Natural killer cell (primary cell): ENCODE results near the gene CCL22. TPM values are rescaled to one million over a fixed set of nuclear protein-coding genes. Genes with fewer than 3 reads are reported as not detected.

Source experiments
- ATAC-seq, 3 donors: fragments of 150-1000 bp in 2 of 3; fragments of 200-7000 bp in 1 of 3; cut with Tn5 transposase; 1 replicate in 1 of 3; 2 replicates in 2 of 3; pipeline ENCODE4 v1.10.0; 2021; ENCODE audit warnings: mild to moderate bottlenecking in 2 of 3, moderate library complexity in 2 of 3
- DNase-seq, 2 donors: peaks; one replicate each; pipeline versions ENCODE4 v3.0.0 to v3.0.0-alpha.2; 2013 to 2021; ENCODE audit warnings: mixed read lengths in 1 of 2
- H3K27ac ChIP-seq: one replicate; pipeline ENCODE4 v1.5.1; 2013; ENCODE audit warnings: mild to moderate bottlenecking, low read length
- H3K27me3 ChIP-seq: one replicate; pipeline ENCODE4 v1.6.1; 2013; ENCODE audit warnings: low read length; ENCODE audit not compliant: control insufficient read depth, insufficient read depth
- H3K36me3 ChIP-seq: one replicate; pipeline ENCODE4 v1.6.1; 2013; ENCODE audit warnings: low read length; ENCODE audit not compliant: control insufficient read depth, insufficient read depth
- H3K4me1 ChIP-seq: one replicate; pipeline ENCODE4 v1.6.1; 2013; ENCODE audit warnings: low read length; ENCODE audit not compliant: control insufficient read depth, insufficient read depth
- H3K4me3 ChIP-seq: one replicate; pipeline ENCODE4 v1.5.1; 2013; ENCODE audit warnings: low read length
- H3K9me3 ChIP-seq: one replicate; pipeline ENCODE4 v1.6.1; 2013; ENCODE audit warnings: low read length; ENCODE audit not compliant: control insufficient read depth, insufficient read depth
- H3K27ac Mint-ChIP-seq, 2 donors: one replicate each; pipeline ENCODE4 v1.8.0; 2022; ENCODE audit warnings: mild to moderate bottlenecking in 2 of 2, mixed read lengths in 2 of 2, moderate library complexity in 1 of 2
- H3K27me3 Mint-ChIP-seq, 2 donors: one replicate each; pipeline ENCODE4 v1.8.0; 2022; ENCODE audit warnings: low read depth in 2 of 2, mixed read lengths in 2 of 2
- H3K36me3 Mint-ChIP-seq: one replicate; pipeline ENCODE4 v1.8.0; 2022; ENCODE audit warnings: mixed read lengths
- H3K4me1 Mint-ChIP-seq, 2 donors: one replicate each; pipeline ENCODE4 v1.8.0; 2022; ENCODE audit warnings: mixed read lengths in 2 of 2
- H3K4me3 Mint-ChIP-seq: one replicate; pipeline ENCODE4 v1.8.0; 2022; ENCODE audit warnings: mild to moderate bottlenecking, moderate library complexity, mixed read lengths
- H3K9me3 Mint-ChIP-seq, 2 donors: one replicate each; pipeline ENCODE4 v1.8.0; 2022; ENCODE audit warnings: mixed read lengths in 2 of 2
- CTCF ChIP-seq: fragments of 200-600 bp; IDR thresholded peaks from one replicate; pipeline ENCODE4 v1.8.0; 2022; ENCODE audit warnings: antibody characterized with exemption
- WGBS: methylation state at CpG from one replicate; pipeline ENCODE4 v1.1.7; 2013; ENCODE audit warnings: missing lambda C conversion rate; ENCODE audit not compliant: insufficient coverage; 5-methylcytosine and 5-hydroxymethylcytosine counted together
- intact Hi-C: fragments of 100-400 bp; cut with micrococcal nuclease; formaldehyde crosslinking; loops from one replicate; pipeline ENCODE4 v1.14.2; 2022
- total RNA-seq, 4 donors: library from RNA; stranded (reverse); fragments of 120-200 nt in 1 of 4; gene quantifications; one replicate each; pipeline versions ENCODE4 v1.2.3 to v1.2.4, GENCODE V29; 2013 to 2022

Gene CCL22
- total RNA-seq, 3 donors from 2014 or later (not counting 1 experiment from before 2014, with no cell fraction given) = 0.14 TPM; not detected in 2

- Histone ChIP-seq H3K4me3 (no peak overlapping the region), H3K27me3 (peaks cover 2% of the 10 kb centered on the region), H3K9me3 (no peaks in the 10 kb centered on the region), H3K36me3 (no peaks in the 10 kb centered on the region), H3K4me1 (peaks cover 4% of the 10 kb centered on the region), H3K27ac (no peak overlapping the region)
- ATAC-seq = peak in 2 of 3 donors; percentile 52 to 64
- no peaks in the 10 kb centered on the region for H3K4me1 Mint-ChIP-seq
- no peak for TF ChIP-seq CTCF
- peaks cover 31 to 59% of the 10 kb centered on the region in 2 donors for H3K27me3 Mint-ChIP-seq
- no peaks in the 10 kb centered on the region for H3K36me3 Mint-ChIP-seq
- DNase-seq = peak in 1 of 2 donors; percentile 44
- H3K27ac Mint-ChIP-seq = no peak overlapping the region
- H3K4me3 Mint-ChIP-seq = no peak overlapping the region
- 3% methylated on average over 14 of the region's 14 CpGs for WGBS
- intact Hi-C loops = no loop called here
- peaks cover 0 to 2% of the 10 kb centered on the region in 2 donors for H3K9me3 Mint-ChIP-seq
Measured at GRCh38 chr16:57349212-57350031, 9.2 kb upstream of the CCL22 start.

- Mint-ChIP-seq H3K36me3 (no peaks in the 10 kb centered on the region), H3K9me3 (no peaks in the 10 kb centered on the region), H3K4me3 (no peak overlapping the region), H3K4me1 (peaks cover 0 to under 1% of the 10 kb centered on the region in 2 donors), H3K27me3 (peaks cover 22 to 38% of the 10 kb centered on the region in 2 donors), H3K27ac (no peak overlapping the region)
- ATAC-seq (no peak), DNase-seq (no peak)
- no peaks in the 10 kb centered on the region for H3K36me3 ChIP-seq
- H3K9me3 ChIP-seq = no peaks in the 10 kb centered on the region
- H3K27ac ChIP-seq = no peak overlapping the region
- H3K4me3 ChIP-seq = no peak overlapping the region
- intact Hi-C loops = no loop called here
- peaks cover 4% of the 10 kb centered on the region for H3K4me1 ChIP-seq
- peaks cover 2% of the 10 kb centered on the region for H3K27me3 ChIP-seq
- TF ChIP-seq CTCF = no peak
- 66% methylated on average over 6 of the region's 6 CpGs for WGBS
Measured at GRCh38 chr16:57352636-57353047, 5.9 kb upstream of the CCL22 start.

- H3K27ac Mint-ChIP-seq = no peak overlapping the region
- Histone ChIP-seq H3K27ac (no peak overlapping the region), H3K36me3 (no peaks in the 10 kb centered on the region), H3K4me3 (no peak overlapping the region), H3K27me3 (peaks cover 2% of the 10 kb centered on the region), H3K4me1 (peaks cover 5% of the 10 kb centered on the region), H3K9me3 (no peaks in the 10 kb centered on the region)
- no peak for DNase-seq
- no peak for TF ChIP-seq CTCF
- 93% methylated on average over 7 of the region's 7 CpGs for WGBS
- intact Hi-C loops = no loop called here
- no peak for ATAC-seq
- peaks cover 14 to 23% of the 10 kb centered on the region in 2 donors for H3K27me3 Mint-ChIP-seq
- H3K36me3 Mint-ChIP-seq = no peaks in the 10 kb centered on the region
- H3K4me3 Mint-ChIP-seq = no peak overlapping the region
- no peaks in the 10 kb centered on the region for H3K9me3 Mint-ChIP-seq
- peaks cover 0 to 5% of the 10 kb centered on the region in 2 donors for H3K4me1 Mint-ChIP-seq
Measured at GRCh38 chr16:57354311-57354710, 4.3 kb upstream of the CCL22 start.
